Stomach (tissue), 9 donors: ENCODE data around the gene RPTN. TPM values are rescaled to one million over a fixed set of nuclear protein-coding genes. Genes with fewer than 3 reads are reported as not detected.

Source experiments
- DNase-seq, 2 donors: peaks; one replicate each; pipeline versions ENCODE4 v3.0.0 to v3.0.0-alpha.2; 2013 to 2019
- H3K27ac ChIP-seq, 5 donors: fragments of 200-600 bp in 4 of 5; sonication (generic) in 4 of 5; one replicate each; pipeline ENCODE4 v1.5.1; 2013 to 2019; ENCODE audit warnings: mild to moderate bottlenecking in 1 of 5, moderate library complexity in 1 of 5
- H3K27me3 ChIP-seq, 3 donors: fragments of 200-600 bp; sonication (generic); one replicate each; pipeline ENCODE4 v1.5.1; 2017 to 2019; ENCODE audit warnings: mixed run types in 1 of 3
- H3K36me3 ChIP-seq, 4 donors: fragments of 200-600 bp; sonication (generic); 1 replicate in 3 of 4; 2 replicates in 1 of 4; pipeline ENCODE4 v1.5.1; 2016 to 2019
- H3K4me1 ChIP-seq, 4 donors: fragments of 200-600 bp; sonication (generic); one replicate each; pipeline ENCODE4 v1.5.1; 2016 to 2019
- H3K4me3 ChIP-seq, 4 donors: fragments of 200-600 bp; sonication (generic) in 3 of 4; one replicate each; pipeline ENCODE4 v1.5.1; 2016 to 2019; ENCODE audit warnings: mild to moderate bottlenecking in 1 of 4
- H3K9me3 ChIP-seq, 4 donors: fragments of 200-600 bp; sonication (generic); one replicate each; pipeline ENCODE4 v1.5.1; 2016 to 2019
- CTCF ChIP-seq, 7 experiments: fragments of 450-650 bp in 4 of 7; fragments of 200-600 bp in 3 of 7; sonication (generic) in 3 of 7; IDR thresholded peaks; one replicate each; pipeline ENCODE4 v1.5.1; 2016 to 2019; ENCODE audit warnings: antibody characterized with exemption in 7 of 7, control low read depth in 2 of 7, mild to moderate bottlenecking in 1 of 7
- EP300 ChIP-seq: sonication (generic); formaldehyde crosslinking; IDR thresholded peaks from one replicate; pipeline ENCODE4 v1.6.1; 2017; ENCODE audit warnings: antibody characterized with exemption
- POLR2A ChIP-seq, 4 donors: fragments of 450-650 bp; IDR thresholded peaks; one replicate each; pipeline ENCODE4 v1.6.1; 2016; ENCODE audit warnings: antibody characterized with exemption in 4 of 4, control low read depth in 2 of 4, mild to moderate bottlenecking in 1 of 4, moderate library complexity in 1 of 4
- POLR2AphosphoS5 ChIP-seq, 3 donors: sonication (generic); formaldehyde crosslinking; IDR thresholded peaks; one replicate each; pipeline ENCODE4 v1.6.1; 2016; ENCODE audit warnings: antibody characterized with exemption in 3 of 3
- WGBS, 5 donors: extraction: QIAGEN DNeasy Blood & Tissue Kit in 3 of 5; methylation state at CpG; one replicate each; pipeline versions ENCODE4 v1.1.5 to v1.1.7; 2013 to 2018; 5-methylcytosine and 5-hydroxymethylcytosine counted together
- intact Hi-C: fragments of 100-400 bp; cut with DNase I; formaldehyde crosslinking; loops from one replicate; pipeline ENCODE4 v1.15.1; 2023; ENCODE audit warnings: low total_unique reads
- polyA plus RNA-seq, 3 donors: library from polyadenylated mRNA; stranded (reverse); fragments of 200-250 nt; gene quantifications; one replicate each; pipeline ENCODE4 v1.2.3, GENCODE V29; 2013
- total RNA-seq, 5 donors: library from RNA; depleted of rRNA; stranded (reverse); fragments of >200 nt; gene quantifications; one replicate each; pipeline versions ENCODE4 v1.1.0 to v1.2.3, GENCODE V29; 2014 to 2016
- donor health status: healthy with polysubstance abuse.
- donor health status: Bipolar disorder and iron deficiency.
- donor health status: healthy.

Gene RPTN
- total and polyA plus RNA-seq, 8 donors = 0.31 TPM; not detected in 7

GRCh38 chr1:152191260-152191659, 32.2 kb upstream of the RPTN start:
- Histone ChIP-seq H3K27me3 (peaks cover 0 to 11% (median 5%) of the 10 kb centered on the region in 3 donors), H3K27ac (no peak overlapping the region), H3K4me1 (peaks cover 0 to 28% (median 14%) of the 10 kb centered on the region in 4 donors), H3K4me3 (no peak overlapping the region), H3K9me3 (no peaks in the 10 kb centered on the region), H3K36me3 (no peaks in the 10 kb centered on the region)
- no peak for DNase-seq
- TF ChIP-seq POLR2A (IDR thresholded peaks at IDR 0.05) (no peak), CTCF (IDR thresholded peaks at IDR 0.05) (no peak), POLR2AphosphoS5 (IDR thresholded peaks at IDR 0.05) (no peak), EP300 (no peak)
- intact Hi-C loops = loop anchor here (5.0 kb wide), 1 partner anchor 266 kb away; no protein-coding TSS in a partner anchor
- WGBS, 5 donors = 72 to 88% (median 87%) methylated on average over 5 of the region's 5 CpGs

- Histone ChIP-seq H3K4me3 (no peak overlapping the region), H3K27ac (no peak overlapping the region), H3K27me3 (peaks cover 0 to 11% (median 5%) of the 10 kb centered on the region in 3 donors), H3K9me3 (no peaks in the 10 kb centered on the region), H3K4me1 (peaks cover 0 to 28% (median 14%) of the 10 kb centered on the region in 4 donors), H3K36me3 (no peaks in the 10 kb centered on the region)
- no peak for DNase-seq
- WGBS, 5 donors = 19 to 36% (median 32%) methylated on average over 2 of the region's 2 CpGs
- intact Hi-C loops = loop anchor here (5.0 kb wide), 1 partner anchor 267 kb away; no protein-coding TSS in a partner anchor
- no peak for TF ChIP-seq EP300
- TF ChIP-seq CTCF (IDR thresholded peaks at IDR 0.05) = no peak
- no peak for TF ChIP-seq POLR2AphosphoS5 (IDR thresholded peaks at IDR 0.05)
- no peak for TF ChIP-seq POLR2A (IDR thresholded peaks at IDR 0.05)
Observed at GRCh38 chr1:152190589-152190988, 31.6 kb upstream of the RPTN start.

DNA sequence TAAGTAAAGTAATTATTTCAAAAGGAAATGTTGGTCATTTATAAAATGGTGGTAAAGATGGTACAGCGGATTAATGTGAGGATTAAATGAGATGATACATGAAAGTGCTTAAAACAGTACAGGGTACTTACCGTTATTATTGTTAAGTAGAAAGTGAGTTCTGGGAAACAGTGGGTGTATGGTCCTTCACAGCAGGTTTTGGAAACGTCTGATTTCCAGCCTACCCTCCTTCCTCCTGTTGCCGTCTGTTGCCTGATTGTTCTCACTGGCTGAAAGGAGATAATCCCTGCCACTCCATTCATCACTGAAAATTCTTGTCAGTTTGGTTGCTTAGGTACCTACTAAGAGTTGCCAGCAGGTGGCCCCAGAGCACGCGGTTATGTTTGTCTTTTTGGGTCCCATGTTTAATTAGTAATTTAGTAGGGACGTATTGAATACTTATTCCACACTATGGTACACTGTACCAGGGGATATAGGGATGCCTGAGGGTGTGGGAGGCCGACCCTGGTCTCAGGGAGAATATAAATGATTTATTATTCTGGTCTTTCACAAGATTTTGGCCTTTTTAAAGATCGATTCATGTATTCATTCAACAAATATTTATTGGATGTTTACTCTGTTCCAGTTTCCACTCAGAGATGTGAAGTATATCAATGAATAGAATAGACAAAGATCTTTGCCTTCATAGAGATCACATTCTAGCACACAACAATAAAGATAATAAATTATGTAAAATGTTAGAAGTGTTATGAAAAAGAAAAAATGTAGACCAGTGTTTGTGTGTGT, 30.8 kb upstream of the RPTN start:
- peak overlapping the region in 1 of 5 donors; percentile 81 for H3K27ac ChIP-seq
- no peaks in the 10 kb centered on the region for H3K9me3 ChIP-seq
- intact Hi-C loops = loop anchor here (5.0 kb wide), 1 partner anchor 267 kb away; no protein-coding TSS in a partner anchor

More for the DNA sequence above, 30.8 kb upstream of the RPTN start:
- Histone ChIP-seq H3K4me1 (peaks cover 0 to 28% (median 14%) of the 10 kb centered on the region in 4 donors), H3K36me3 (no peaks in the 10 kb centered on the region), H3K4me3 (peak overlapping the region; percentile 49 to 57 (median 54)), H3K27me3 (peaks cover 0 to 11% (median 5%) of the 10 kb centered on the region in 3 donors)
- no peak for TF ChIP-seq EP300
- peak in 5 of 7 experiments; percentile 28 to 66 (median 55) for TF ChIP-seq CTCF (IDR thresholded peaks at IDR 0.05)
- no peak for TF ChIP-seq POLR2AphosphoS5 (IDR thresholded peaks at IDR 0.05)
- peak; percentile 57 to 75 for DNase-seq
- 18 to 22% (median 18%) methylated on average over 9 of the region's 9 CpGs for WGBS, 5 donors
